GM18508 (cell line): ENCODE measurements around the gene NOTCH4.
"Not testable (repeated sequence)": the region's sequence is repeated elsewhere in the genome, so short reads cannot be mapped to it uniquely, and the experiment has no call there.

Experiments used
- ATAC-seq: cut with Tn5 transposase; IDR thresholded peaks from one replicate; pipeline ENCODE4 v1.9.1; 2021; ENCODE audit warnings: moderate number of reproducible peaks; ENCODE audit not compliant: insufficient read depth, unreplicated experiment

The NOTCH4 gene

GRCh38 chr6:32194825-32195651, 28.8 kb downstream of the NOTCH4 start:
- peak; percentile 38 for ATAC-seq

GRCh38 chr6:32194388-32194787, 29.5 kb downstream of the NOTCH4 start:
- no peak for ATAC-seq

- not testable (repeated sequence) for ATAC-seq
Observed at GRCh38 chr6:32193096-32193495, 30.8 kb downstream of the NOTCH4 start.

- no peak for ATAC-seq
Observed at GRCh38 chr6:32192608-32193039, 31.2 kb downstream of the NOTCH4 start, which contains the start of gene GPSM3. TSS of gene GPSM3 (minus strand) at chr6:32192643. CDS start at chr6:32192513, 130 bp downstream.

- no peak for ATAC-seq
Observed at GRCh38 chr6:32191696-32192607, 31.9 kb downstream of the NOTCH4 start.

GRCh38 chr6:32190911-32191677, 32.8 kb downstream of the NOTCH4 start:
- ATAC-seq: no peak

GRCh38 chr6:32190054-32190851, 33.6 kb downstream of the NOTCH4 start, which contains the start of gene PBX2:
TSS of gene PBX2 (minus strand) at chr6:32190202. CDS start at chr6:32189915, 287 bp downstream.
- no peak for ATAC-seq

GRCh38 chr6:32189742-32190053, 34.2 kb downstream of the NOTCH4 start:
- ATAC-seq: no peak

GRCh38 chr6:32189069-32189741, 34.7 kb downstream of the NOTCH4 start:
- no peak for ATAC-seq

GRCh38 chr6:32188381-32189068, 35.3 kb downstream of the NOTCH4 start:
- ATAC-seq: no peak

GRCh38 chr6:32187725-32188380, 36.0 kb downstream of the NOTCH4 start:
- ATAC-seq: not testable (repeated sequence)

- no peak for ATAC-seq
Observed at GRCh38 chr6:32187009-32187709, 36.7 kb downstream of the NOTCH4 start.

GRCh38 chr6:32186151-32186840, 37.6 kb downstream of the NOTCH4 start:
- ATAC-seq: not testable (repeated sequence)

GRCh38 chr6:32185681-32186131, 38.2 kb downstream of the NOTCH4 start:
- not testable (repeated sequence) for ATAC-seq

GRCh38 chr6:32184084-32184640, 39.7 kb downstream of the NOTCH4 start, which contains the start of gene AGER:
TSS of gene AGER (minus strand) at chr6:32184253. CDS start at chr6:32184222, 31 bp downstream.
- ATAC-seq: no peak

GRCh38 chr6:32183483-32184083, 40.3 kb downstream of the NOTCH4 start:
- ATAC-seq: no peak
